ENCODE results near the gene RALGDS. TPM values are rescaled to one million over a fixed set of nuclear protein-coding genes. Genes with fewer than 3 reads are reported as not detected.

Gene RALGDS
- total and polyA plus RNA-seq, 2 of the 13 experiments (the other 11 are each of a cell fraction or from before 2014, with no cell fraction given), result 12.9 to 25.5 TPM

DNA sequence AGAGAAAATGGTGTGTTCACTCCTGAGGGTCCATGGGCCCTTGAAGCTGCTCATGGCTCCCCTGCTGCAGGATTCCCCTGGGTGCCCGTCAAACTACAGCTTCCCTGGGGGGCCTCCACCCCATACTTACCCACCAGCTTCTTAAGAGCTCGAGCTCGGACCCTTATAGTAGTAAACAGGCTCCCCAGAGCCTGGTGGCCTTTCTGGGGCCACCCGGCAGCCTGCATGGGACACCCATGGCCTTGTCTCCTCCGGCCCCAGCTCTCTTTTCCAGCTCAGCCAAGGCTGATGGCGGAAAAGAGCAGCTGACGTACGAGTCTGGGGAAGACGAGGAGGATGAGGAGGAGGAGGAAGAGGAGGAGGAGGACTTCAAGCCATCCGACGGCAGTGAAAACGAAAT lies 63.5 kb downstream of the RALGDS start:
- Histone ChIP-seq H3K9me3 (ENCODE audit: low read length) (no peaks in the 10 kb centered on the region), H4K20me1 (ENCODE audit: insufficient read depth, low read length) (no peaks in the 10 kb centered on the region), H2AFZ (ENCODE audit: low read length) (no peak overlapping the region), H3K9ac (ENCODE audit: insufficient read depth, low read depth, low read length) (no peak overlapping the region), H3K27ac (ENCODE audit: extremely low read length, insufficient read depth, low read length) (no peak overlapping the region), H3K4me2 (ENCODE audit: low read depth, low read length) (no peak overlapping the region), H3K4me3 (replicated peaks in 1 of 3; ENCODE audit: insufficient read depth in 1 of 3, low read depth in 2 of 3, low read length in 3 of 3) (no peak overlapping the region), H3K27me3 (ENCODE audit: control insufficient read depth in 1 of 2, insufficient read depth in 2 of 2, low read length in 2 of 2) (no peaks in the 10 kb centered on the region), H3K79me2 (ENCODE audit: insufficient read depth, low read length) (no peaks in the 10 kb centered on the region), H3K4me1 (ENCODE audit: insufficient read depth, low read length) (peaks cover 34% of the 10 kb centered on the region), H3K36me3 (replicated peaks in 1 of 2; ENCODE audit: control insufficient read depth in 1 of 2, insufficient read depth in 2 of 2, low read length in 2 of 2) (peaks cover 24 to 43% of the 10 kb centered on the region in 2 experiments; a peak in 4 of 5 replicates)
- ATAC-seq (no peak), DNase-seq (ENCODE audit: low spot score) (no peak), FAIRE-seq (no peak)
- TF ChIP-seq KDM1A (CRISPR knock-in tag; IDR thresholded peaks at IDR 0.05), result no peak
- no peak for TF ChIP-seq GABPB1 (CRISPR knock-in tag; IDR thresholded peaks at IDR 0.05)
- TF ChIP-seq RARA (CRISPR knock-in tag; IDR thresholded peaks at IDR 0.05), result no peak
- TF ChIP-seq ZNF232 (CRISPR knock-in tag; IDR thresholded peaks at IDR 0.05; ENCODE audit: borderline replicate concordance), result no peak
- CTCF ChIA-PET (ENCODE audit: low intra/inter-chr PET ratio, low total read pairs), result no interaction called here
- intact Hi-C loops (cut with micrococcal nuclease; ENCODE audit: unreplicated experiment), result no loop called here
- POLR2A ChIA-PET, result no interaction called here
- in situ Hi-C loops (cut with HindIII; ENCODE audit: extremely low pct_ligation_motif_present, low pct_unique_long_range_greater_than_20kb), result no loop called here
- WGBS (ENCODE audit: low lambda C conversion rate), result 95% methylated on average over 12 of the region's 12 CpGs
- BruUV-seq (replicated peaks), result no TSS peak

DNA sequence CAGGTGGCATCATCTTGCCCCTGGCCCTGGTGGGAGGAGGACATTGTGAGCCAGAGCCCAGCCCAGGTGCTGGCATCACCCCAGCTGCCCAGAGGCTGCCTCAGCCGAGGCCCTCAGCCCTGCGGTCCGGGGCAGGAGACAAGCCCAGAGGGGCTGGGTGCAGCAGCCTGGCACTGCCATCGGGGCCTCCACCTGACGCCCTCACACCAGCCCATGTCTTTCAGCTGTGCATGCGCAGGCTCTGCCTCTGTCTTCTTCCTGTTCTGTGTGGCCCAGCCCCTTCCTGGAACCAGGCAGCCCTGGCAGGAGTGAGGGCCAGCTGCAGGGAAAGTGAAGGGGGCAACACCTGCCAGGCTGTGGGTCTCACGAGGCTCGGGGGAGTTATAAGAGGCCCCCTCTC lies 64.0 kb downstream of the RALGDS start:
- H3K9me3 ChIP-seq (ENCODE audit: low read length), result no peaks in the 10 kb centered on the region
- no peak overlapping the region for H3K4me2 ChIP-seq (ENCODE audit: low read depth, low read length)
- no peak overlapping the region for H3K9ac ChIP-seq (ENCODE audit: insufficient read depth, low read depth, low read length)
- no peak overlapping the region for H3K4me3 ChIP-seq (replicated peaks in 1 of 3; ENCODE audit: insufficient read depth in 1 of 3, low read depth in 2 of 3, low read length in 3 of 3)
- no peaks in the 10 kb centered on the region for H3K79me2 ChIP-seq (ENCODE audit: insufficient read depth, low read length)
- H3K4me1 ChIP-seq (ENCODE audit: insufficient read depth, low read length), result peaks cover 34% of the 10 kb centered on the region
- H3K36me3 ChIP-seq (replicated peaks in 1 of 2; ENCODE audit: control insufficient read depth in 1 of 2, insufficient read depth in 2 of 2, low read length in 2 of 2), result peaks cover 25 to 49% of the 10 kb centered on the region in 2 experiments; a peak in 4 of 5 replicates
- no peaks in the 10 kb centered on the region for H3K27me3 ChIP-seq (ENCODE audit: control insufficient read depth in 1 of 2, insufficient read depth in 2 of 2, low read length in 2 of 2)
- in situ Hi-C loops (cut with HindIII; ENCODE audit: extremely low pct_ligation_motif_present, low pct_unique_long_range_greater_than_20kb) (no loop called here), intact Hi-C loops (cut with micrococcal nuclease; ENCODE audit: unreplicated experiment) (no loop called here)
- no peak overlapping the region for H2AFZ ChIP-seq (ENCODE audit: low read length)
- BruUV-seq (replicated peaks), result no TSS peak
- ChIA-PET CTCF (ENCODE audit: low intra/inter-chr PET ratio, low total read pairs) (no interaction called here), POLR2A (no interaction called here)
- WGBS (ENCODE audit: low lambda C conversion rate), result no CpG with 5 or more reads among the region's 8 CpGs
- FAIRE-seq (no peak), DNase-seq (ENCODE audit: low spot score) (no peak), ATAC-seq (no peak)
- H3K27ac ChIP-seq (ENCODE audit: extremely low read length, insufficient read depth, low read length), result no peak overlapping the region
- TF ChIP-seq ZNF572 (CRISPR knock-in tag; IDR thresholded peaks at IDR 0.05), result no peak
- peak; percentile 63 for TF ChIP-seq AGO2 (optimal IDR thresholded peaks at IDR 0.05; ENCODE audit: low read depth, low read length)
- no peaks in the 10 kb centered on the region for H4K20me1 ChIP-seq (ENCODE audit: insufficient read depth, low read length)
